ENCODE data around the gene GUCY1B1.

The GUCY1B1 gene

GRCh38 chr4:155849042-155849441 is 90.2 kb downstream of the GUCY1B1 start:
- Mint-ChIP-seq H3K27ac (no peak overlapping the region), H3K27me3 (peaks cover 2% of the 10 kb centered on the region), H3K9me3 (peaks cover 5% of the 10 kb centered on the region), H3K4me1 (no peaks in the 10 kb centered on the region), H3K4me3 (no peak overlapping the region), H3K36me3 (ENCODE audit: low read depth) (no peaks in the 10 kb centered on the region)
- DNase-seq (no peak), ATAC-seq (no peak)

DNA sequence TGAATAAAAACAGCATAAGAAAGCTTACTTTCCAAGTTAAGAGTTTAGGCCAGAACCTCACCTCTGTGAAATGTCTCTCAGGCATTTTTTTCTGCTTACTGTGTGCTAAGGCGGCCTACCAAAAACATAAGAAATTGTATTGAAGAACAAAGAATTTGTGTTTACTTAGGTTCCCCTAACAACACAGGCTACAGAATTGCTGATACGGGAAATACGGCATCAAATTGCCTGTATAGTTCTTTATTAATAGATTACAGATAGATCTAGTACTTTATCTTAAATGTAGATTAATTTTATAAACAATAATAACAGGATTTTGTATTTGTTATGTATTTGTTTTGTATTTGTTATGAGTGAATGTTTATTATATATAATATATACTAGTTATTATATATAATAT is 94.4 kb downstream of the GUCY1B1 start:
- Mint-ChIP-seq H3K27me3 (no peaks in the 10 kb centered on the region), H3K9me3 (peaks cover 5% of the 10 kb centered on the region), H3K4me1 (no peaks in the 10 kb centered on the region), H3K27ac (no peak overlapping the region), H3K36me3 (ENCODE audit: low read depth) (no peaks in the 10 kb centered on the region), H3K4me3 (no peak overlapping the region)
- ATAC-seq = no peak
- DNase-seq = no peak

DNA sequence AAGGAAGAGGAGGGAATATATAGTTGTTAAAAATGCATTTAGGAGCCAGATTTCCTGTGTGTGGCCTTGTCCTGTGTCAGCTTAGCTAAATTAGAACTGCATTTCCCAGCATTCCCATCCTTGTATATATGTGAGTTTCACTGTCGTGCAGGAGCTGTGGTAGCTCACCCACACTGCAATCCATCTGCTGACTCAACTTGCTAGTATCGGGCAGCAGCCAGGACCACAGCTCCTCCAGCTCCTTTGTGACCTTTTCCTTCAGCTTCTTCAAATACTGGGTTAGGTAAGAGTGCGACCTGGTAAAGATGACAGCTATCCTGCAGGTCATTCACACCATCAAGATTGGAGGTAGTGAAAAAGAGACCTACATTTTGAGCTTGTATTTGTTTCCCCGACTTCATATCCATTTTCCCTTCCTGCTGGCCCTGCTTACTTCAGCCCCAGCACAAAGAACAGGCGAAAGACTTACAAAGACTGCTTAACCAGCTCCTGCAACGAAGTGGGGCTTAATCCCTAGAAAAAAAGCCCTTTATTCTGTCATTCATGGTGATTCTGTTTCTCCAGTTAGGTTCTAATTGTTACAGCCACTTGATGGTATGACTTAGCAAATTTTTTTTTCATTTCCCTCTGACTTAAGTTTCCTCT is 95.9 kb downstream of the GUCY1B1 start:
- Mint-ChIP-seq H3K4me3 (no peak overlapping the region), H3K27me3 (peaks cover 1% of the 10 kb centered on the region), H3K36me3 (ENCODE audit: low read depth) (no peaks in the 10 kb centered on the region), H3K27ac (no peak overlapping the region), H3K9me3 (peaks cover 2% of the 10 kb centered on the region), H3K4me1 (no peaks in the 10 kb centered on the region)
- no peak for DNase-seq
- ATAC-seq = no peak

DNA sequence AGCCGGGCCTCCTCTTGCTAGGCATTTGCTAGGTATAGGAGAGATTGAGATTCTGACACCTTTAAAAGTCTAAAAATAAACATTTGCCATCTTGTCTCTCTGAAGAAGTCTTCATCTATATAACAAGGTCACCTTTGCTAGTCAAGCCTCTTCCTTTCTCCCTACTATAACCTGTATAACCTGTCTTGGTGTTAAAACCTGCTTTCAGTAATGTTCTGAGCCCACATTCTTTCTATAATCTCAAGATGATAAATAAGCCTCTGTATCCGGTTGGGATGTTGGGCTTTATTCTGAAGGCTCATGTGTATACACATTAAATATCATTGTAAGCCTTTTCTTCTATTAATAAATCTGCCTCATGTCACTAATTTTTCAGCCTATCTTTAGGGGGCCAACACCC is 97.1 kb downstream of the GUCY1B1 start:
- no peaks in the 10 kb centered on the region for H3K4me1 Mint-ChIP-seq
- ATAC-seq (no peak), DNase-seq (no peak)
- no peaks in the 10 kb centered on the region for H3K9me3 Mint-ChIP-seq
- H3K27me3 Mint-ChIP-seq = peaks cover 2% of the 10 kb centered on the region
- no peak overlapping the region for H3K27ac Mint-ChIP-seq
- no peak overlapping the region for H3K4me3 Mint-ChIP-seq
- H3K36me3 Mint-ChIP-seq (ENCODE audit: low read depth) = no peaks in the 10 kb centered on the region
